Loucy (cell line): ENCODE data around the gene ESRRA.
A peak's percentile ranks its signal among the peaks of the same experiment; 100 is the strongest.

Experiments
- H2AFZ ChIP-seq: fragments of 200-600 bp; sonication (generic); 2 replicates; pipeline ENCODE4 v1.6.0; 2016; ENCODE audit warnings: antibody characterized with exemption, mild to moderate bottlenecking, low read length, moderate library complexity
- H3F3A ChIP-seq: fragments of 200-600 bp; 2 replicates; pipeline ENCODE4 v1.6.0; 2016; ENCODE audit warnings: antibody characterized with exemption, low read depth, mild to moderate bottlenecking
- H3K27me3 ChIP-seq: fragments of 200-600 bp; sonication (generic); 2 replicates; pipeline ENCODE4 v1.6.1; 2014; ENCODE audit warnings: low read length, mild to moderate bottlenecking; ENCODE audit not compliant: insufficient read depth, poor library complexity, severe bottlenecking
- H3K36me3 ChIP-seq: fragments of 200-600 bp; sonication (generic); 2 replicates; pipeline ENCODE4 v1.6.1; 2016; ENCODE audit warnings: low read length; ENCODE audit not compliant: insufficient read depth
- H3K4me1 ChIP-seq: fragments of 200-600 bp; sonication (generic); 2 replicates; pipeline ENCODE4 v1.5.1; 2014; ENCODE audit warnings: low read length, mild to moderate bottlenecking; ENCODE audit not compliant: insufficient read depth, poor library complexity, severe bottlenecking
- H3K4me2 ChIP-seq: fragments of 200-600 bp; sonication (generic); 2 replicates; pipeline ENCODE4 v1.6.0; 2014; ENCODE audit warnings: antibody characterized with exemption, low read length, low read depth, mild to moderate bottlenecking; ENCODE audit not compliant: poor library complexity, severe bottlenecking
- H3K4me3 ChIP-seq: fragments of 200-600 bp; sonication (generic); 2 replicates; pipeline ENCODE4 v1.5.1; 2014; ENCODE audit warnings: low read length, mild to moderate bottlenecking, mixed read lengths; ENCODE audit not compliant: poor library complexity, severe bottlenecking
- H3K79me2 ChIP-seq: fragments of 200-600 bp; sonication (generic); 2 replicates; pipeline ENCODE4 v1.6.1; 2014; ENCODE audit warnings: low read length; ENCODE audit not compliant: insufficient read depth
- H3K9ac ChIP-seq: fragments of 200-600 bp; sonication (generic); 2 replicates; pipeline ENCODE4 v1.6.0; 2014; ENCODE audit warnings: mild to moderate bottlenecking, low read depth, low read length, moderate library complexity; ENCODE audit not compliant: poor library complexity, severe bottlenecking
- H3K9me2 ChIP-seq: fragments of 200-600 bp; sonication (generic); replicated peaks from 2 replicates; pipeline ENCODE4 v1.6.1; 2016; ENCODE audit warnings: low read depth, low read length, mixed read lengths
- H3K9me3 ChIP-seq: fragments of 200-600 bp; sonication (generic); 2 replicates; pipeline ENCODE4 v1.6.1; 2014; ENCODE audit warnings: mild to moderate bottlenecking, antibody characterized with exemption, low read length, low read depth; ENCODE audit not compliant: insufficient read depth
- H4K20me1 ChIP-seq: fragments of 200-600 bp; sonication (generic); 2 replicates; pipeline ENCODE4 v1.6.0; 2014; ENCODE audit warnings: antibody characterized with exemption, low read length, mild to moderate bottlenecking; ENCODE audit not compliant: insufficient read depth, poor library complexity, severe bottlenecking
- EZH2phosphoT487 ChIP-seq: fragments of 200-600 bp; IDR thresholded peaks from 2 replicates; pipeline ENCODE4 v1.6.1; 2018; ENCODE audit warnings: antibody characterized with exemption, mild to moderate bottlenecking, moderate library complexity, borderline replicate concordance
- TF ChIP-seq, protein P1 (sequence below): fragments of 200-600 bp; sonication (generic); conservative IDR thresholded peaks from 2 replicates; pipeline ENCODE4 v1.5.1; 2014; ENCODE audit warnings: mild to moderate bottlenecking, antibody characterized with exemption, low read length

ESRRA gene

DNA sequence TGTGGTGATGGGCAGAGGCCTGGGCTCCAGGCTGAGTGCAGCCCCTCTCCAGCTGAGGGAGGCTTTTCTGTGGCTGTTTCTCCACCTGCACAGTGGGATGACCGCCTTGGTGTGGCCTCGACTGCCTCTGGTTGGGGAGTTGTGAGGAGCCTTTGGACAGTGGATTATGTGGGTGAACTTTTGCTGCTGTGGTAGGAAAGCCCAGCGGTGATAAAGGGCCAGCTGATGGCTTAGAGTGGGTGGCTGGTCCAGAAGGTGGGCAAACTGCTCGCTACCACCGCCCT, 1.4 kb upstream of the ESRRA start:
- H3K79me2 ChIP-seq, result peaks cover 25% of the 10 kb centered on the region

DNA sequence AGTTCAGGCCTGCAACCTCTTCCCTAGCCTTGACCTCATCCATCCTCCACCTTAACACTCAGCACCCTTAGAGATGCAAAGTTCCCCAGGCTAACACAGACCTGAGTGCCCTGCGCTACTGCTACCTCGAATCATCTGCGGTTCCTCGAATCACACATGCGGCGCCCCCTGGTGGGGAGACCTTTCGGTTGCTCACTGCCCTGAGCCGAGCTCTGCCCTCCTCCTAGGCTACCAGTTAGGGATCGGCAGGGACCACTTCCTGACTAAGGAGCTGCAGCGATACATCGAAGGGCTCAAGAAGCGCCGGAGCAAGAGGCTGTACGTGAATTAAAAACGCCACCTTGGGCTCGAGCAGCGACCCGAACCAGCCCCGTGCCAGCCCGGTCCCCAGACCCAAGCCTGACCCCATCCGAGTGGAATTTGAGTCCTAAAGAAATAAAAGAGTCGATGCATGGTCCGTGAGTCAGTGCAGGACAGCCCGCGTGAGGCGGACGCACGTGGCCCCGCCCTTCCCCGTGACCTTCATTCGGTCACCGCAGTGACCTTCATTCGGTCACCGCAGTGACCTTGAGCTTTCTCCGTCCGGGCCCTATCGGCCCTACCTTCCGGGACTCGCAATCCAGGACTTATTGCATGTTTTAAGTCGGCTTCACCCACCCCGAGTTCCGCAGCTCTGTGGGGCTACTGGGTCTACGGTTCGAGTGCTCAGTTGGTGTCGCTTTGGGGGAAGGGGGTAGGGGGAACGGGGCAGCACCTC, 830 bp upstream of the ESRRA start:
- H3K4me3 ChIP-seq, result peak overlapping the region; percentile 82
- H3F3A ChIP-seq, result 0 out of 2 replicates have a peak, but pooled peaks cover 3% of the 10 kb centered on the region
- H3K9me3 ChIP-seq, result no peaks in the 10 kb centered on the region
- peaks cover 19% of the 10 kb centered on the region for H4K20me1 ChIP-seq
- H2AFZ ChIP-seq, result peak overlapping the region; percentile 79
- no peaks in the 10 kb centered on the region for H3K9me2 ChIP-seq
- peak overlapping the region; percentile 85 for H3K4me2 ChIP-seq
- peaks cover 25% of the 10 kb centered on the region for H3K79me2 ChIP-seq
- TF ChIP-seq EZH2phosphoT487, result no peak
- TF ChIP-seq, protein P1, sequence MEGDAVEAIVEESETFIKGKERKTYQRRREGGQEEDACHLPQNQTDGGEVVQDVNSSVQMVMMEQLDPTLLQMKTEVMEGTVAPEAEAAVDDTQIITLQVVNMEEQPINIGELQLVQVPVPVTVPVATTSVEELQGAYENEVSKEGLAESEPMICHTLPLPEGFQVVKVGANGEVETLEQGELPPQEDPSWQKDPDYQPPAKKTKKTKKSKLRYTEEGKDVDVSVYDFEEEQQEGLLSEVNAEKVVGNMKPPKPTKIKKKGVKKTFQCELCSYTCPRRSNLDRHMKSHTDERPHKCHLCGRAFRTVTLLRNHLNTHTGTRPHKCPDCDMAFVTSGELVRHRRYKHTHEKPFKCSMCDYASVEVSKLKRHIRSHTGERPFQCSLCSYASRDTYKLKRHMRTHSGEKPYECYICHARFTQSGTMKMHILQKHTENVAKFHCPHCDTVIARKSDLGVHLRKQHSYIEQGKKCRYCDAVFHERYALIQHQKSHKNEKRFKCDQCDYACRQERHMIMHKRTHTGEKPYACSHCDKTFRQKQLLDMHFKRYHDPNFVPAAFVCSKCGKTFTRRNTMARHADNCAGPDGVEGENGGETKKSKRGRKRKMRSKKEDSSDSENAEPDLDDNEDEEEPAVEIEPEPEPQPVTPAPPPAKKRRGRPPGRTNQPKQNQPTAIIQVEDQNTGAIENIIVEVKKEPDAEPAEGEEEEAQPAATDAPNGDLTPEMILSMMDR, result peak; percentile 95
- peak overlapping the region; percentile 91 for H3K9ac ChIP-seq
- H3K36me3 ChIP-seq, result no peaks in the 10 kb centered on the region
- H3K27me3 ChIP-seq, result peaks cover 5% of the 10 kb centered on the region
- peaks cover 24% of the 10 kb centered on the region for H3K4me1 ChIP-seq

More for the DNA sequence above, 1.4 kb upstream of the ESRRA start:
- Histone ChIP-seq H3K4me3 (peak overlapping the region; percentile 82), H3K9me3 (no peaks in the 10 kb centered on the region), H3K9me2 (no peaks in the 10 kb centered on the region), H3F3A (0 out of 2 replicates have a peak, but pooled peaks cover 3% of the 10 kb centered on the region), H4K20me1 (peaks cover 19% of the 10 kb centered on the region), H3K9ac (peak overlapping the region; percentile 91), H3K4me1 (peaks cover 24% of the 10 kb centered on the region), H3K4me2 (peak overlapping the region; percentile 85), H2AFZ (no peak overlapping the region), H3K27me3 (peaks cover 5% of the 10 kb centered on the region), H3K36me3 (no peaks in the 10 kb centered on the region)
- TF ChIP-seq EZH2phosphoT487, result no peak
- TF ChIP-seq, protein P1, result no peak

DNA sequence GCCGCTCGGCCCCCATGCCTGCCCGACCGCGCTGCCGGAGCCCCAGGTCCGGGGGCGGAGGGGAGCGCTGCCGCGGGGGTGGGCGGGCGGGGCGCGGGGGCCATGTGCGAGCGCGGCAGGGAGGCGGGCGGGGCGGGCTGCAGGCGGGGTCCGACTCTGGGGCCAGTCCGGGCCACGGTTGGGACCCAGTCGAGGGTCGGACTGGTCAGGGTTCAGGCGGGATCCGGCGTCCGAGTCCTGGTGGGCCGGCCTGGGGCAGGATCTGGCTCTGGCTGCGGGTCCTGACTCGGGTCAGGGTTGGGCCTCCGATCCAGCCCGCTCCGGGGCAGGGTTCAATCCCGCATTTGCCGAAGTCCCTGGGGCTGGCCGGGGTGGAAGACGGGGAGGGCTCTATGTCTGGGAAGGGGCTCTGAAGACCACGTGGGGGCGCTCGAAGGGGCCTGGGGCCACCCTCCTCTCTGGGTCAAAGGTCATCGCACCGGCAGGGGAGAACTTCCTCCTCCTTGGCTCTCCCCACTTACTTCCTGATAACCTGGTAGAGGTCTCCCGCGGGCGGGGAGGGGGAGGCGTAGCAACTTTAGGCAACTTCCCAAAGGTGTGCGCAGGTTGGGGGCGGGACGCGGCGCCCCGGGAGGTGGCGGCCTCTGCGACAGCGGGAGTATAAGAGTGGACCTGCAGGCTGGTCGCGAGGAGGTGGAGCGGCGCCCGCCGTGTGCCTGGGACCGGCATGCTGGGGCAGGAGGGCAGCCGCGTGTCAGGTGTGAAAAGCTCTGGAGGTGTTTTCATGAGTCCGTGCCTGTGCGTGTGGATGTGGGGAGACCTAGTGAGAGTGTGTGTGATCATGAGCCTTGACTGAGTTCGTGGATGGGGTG, 603 bp downstream of the ESRRA start:
- H3F3A ChIP-seq, result 0 out of 2 replicates have a peak, but pooled peaks cover 3% of the 10 kb centered on the region
- TF ChIP-seq, protein P1, result peak; percentile 64
- no peak for TF ChIP-seq EZH2phosphoT487
- no peaks in the 10 kb centered on the region for H3K9me2 ChIP-seq
- no peaks in the 10 kb centered on the region for H3K27me3 ChIP-seq
- H3K4me3 ChIP-seq, result peak overlapping the region; percentile 96
- no peaks in the 10 kb centered on the region for H3K9me3 ChIP-seq
- H4K20me1 ChIP-seq, result peaks cover 20% of the 10 kb centered on the region
- peaks cover 30% of the 10 kb centered on the region for H3K79me2 ChIP-seq
- H3K4me2 ChIP-seq, result peak overlapping the region; percentile 93
- H2AFZ ChIP-seq, result peak overlapping the region; percentile 63
- peaks cover 18% of the 10 kb centered on the region for H3K4me1 ChIP-seq
- peak overlapping the region; percentile 88 for H3K9ac ChIP-seq
- no peaks in the 10 kb centered on the region for H3K36me3 ChIP-seq
